Suprapubic skin (tissue), 4 donors: ENCODE data around the gene ZC3H8. TPM values are rescaled to one million over a fixed set of nuclear protein-coding genes. Genes with fewer than 3 reads are reported as not detected.

Experiments
- DNase-seq, 2 donors: peaks; one replicate each; pipeline ENCODE4 v3.0.0-alpha.2; 2019; ENCODE audit warnings: low spot score in 2 of 2
- H3K27ac ChIP-seq: fragments of 200-600 bp; sonication (generic); one replicate; pipeline ENCODE4 v1.5.1; 2019
- H3K27me3 ChIP-seq: fragments of 200-600 bp; sonication (generic); one replicate; pipeline ENCODE4 v1.5.1; 2019
- H3K36me3 ChIP-seq: fragments of 200-600 bp; sonication (generic); one replicate; pipeline ENCODE4 v1.5.1; 2019
- H3K4me1 ChIP-seq: fragments of 200-600 bp; sonication (generic); one replicate; pipeline ENCODE4 v1.5.1; 2019
- H3K4me3 ChIP-seq: fragments of 200-600 bp; sonication (generic); one replicate; pipeline ENCODE4 v1.5.1; 2019; ENCODE audit warnings: mild to moderate bottlenecking
- H3K9me3 ChIP-seq: fragments of 200-600 bp; sonication (generic); one replicate; pipeline ENCODE4 v1.5.1; 2019
- EP300 ChIP-seq: sonication (generic); formaldehyde crosslinking; IDR thresholded peaks from one replicate; pipeline ENCODE4 v1.6.1; 2017; ENCODE audit warnings: antibody characterized with exemption
- POLR2A ChIP-seq, 2 donors: fragments of 450-650 bp; IDR thresholded peaks; one replicate each; pipeline ENCODE4 v1.6.1; 2017; ENCODE audit warnings: antibody characterized with exemption in 2 of 2, mild to moderate bottlenecking in 2 of 2, moderate library complexity in 2 of 2
- POLR2AphosphoS5 ChIP-seq, 3 donors: sonication (generic); formaldehyde crosslinking; IDR thresholded peaks; one replicate each; pipeline ENCODE4 v1.6.1; 2017; ENCODE audit warnings: antibody characterized with exemption in 3 of 3
- WGBS: methylation state at CpG from one replicate; pipeline ENCODE4 v1.1.5; 2018; 5-methylcytosine and 5-hydroxymethylcytosine counted together
- total RNA-seq, 4 donors: library from RNA; depleted of rRNA; stranded (reverse); fragments of >200 nt; gene quantifications; one replicate each; pipeline ENCODE4 v1.1.0, GENCODE V29; 2016
- TF ChIP-seq, protein P1 (sequence below), 2 donors: fragments of 200-600 bp in 1 of 2; fragments of 450-650 bp in 1 of 2; sonication (generic) in 1 of 2; IDR thresholded peaks; one replicate each; pipeline ENCODE4 v1.5.1; 2016 to 2019; ENCODE audit warnings: antibody characterized with exemption in 2 of 2, mild to moderate bottlenecking in 1 of 2, moderate library complexity in 1 of 2

ZC3H8 gene
- total RNA-seq, 4 donors from 2014 or later: 10.1 to 65.9 (median 35.2) TPM

DNA sequence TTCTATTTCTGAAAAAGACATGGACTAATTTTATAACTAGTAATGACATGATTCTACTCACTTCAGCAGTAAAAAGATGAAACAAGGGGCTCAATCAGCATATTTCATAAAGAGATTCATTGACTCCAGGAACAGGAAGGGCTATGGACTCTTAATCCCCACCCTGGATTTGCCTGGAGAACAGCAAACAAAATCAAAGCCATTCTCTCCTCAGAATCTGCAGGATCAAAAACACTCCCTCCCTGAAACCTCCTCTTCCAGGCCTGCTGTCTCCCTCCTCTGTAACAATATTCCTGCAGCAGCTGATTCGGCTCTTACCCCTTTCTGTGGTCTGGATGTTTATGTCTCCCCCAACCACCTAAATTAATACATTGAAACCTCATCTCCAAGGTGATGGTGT is 57.0 kb downstream of the ZC3H8 start:
- H3K27ac ChIP-seq: no peak overlapping the region
- no peak for DNase-seq
- no peak overlapping the region for H3K4me3 ChIP-seq
- H3K36me3 ChIP-seq: no peaks in the 10 kb centered on the region
- H3K4me1 ChIP-seq: no peaks in the 10 kb centered on the region
- 85% methylated on average over 1 of the region's 1 CpG for WGBS
- TF ChIP-seq POLR2AphosphoS5 (IDR thresholded peaks at IDR 0.05): no peak
- TF ChIP-seq POLR2A (IDR thresholded peaks at IDR 0.05): no peak
- no peak for TF ChIP-seq EP300
- TF ChIP-seq, protein P1, sequence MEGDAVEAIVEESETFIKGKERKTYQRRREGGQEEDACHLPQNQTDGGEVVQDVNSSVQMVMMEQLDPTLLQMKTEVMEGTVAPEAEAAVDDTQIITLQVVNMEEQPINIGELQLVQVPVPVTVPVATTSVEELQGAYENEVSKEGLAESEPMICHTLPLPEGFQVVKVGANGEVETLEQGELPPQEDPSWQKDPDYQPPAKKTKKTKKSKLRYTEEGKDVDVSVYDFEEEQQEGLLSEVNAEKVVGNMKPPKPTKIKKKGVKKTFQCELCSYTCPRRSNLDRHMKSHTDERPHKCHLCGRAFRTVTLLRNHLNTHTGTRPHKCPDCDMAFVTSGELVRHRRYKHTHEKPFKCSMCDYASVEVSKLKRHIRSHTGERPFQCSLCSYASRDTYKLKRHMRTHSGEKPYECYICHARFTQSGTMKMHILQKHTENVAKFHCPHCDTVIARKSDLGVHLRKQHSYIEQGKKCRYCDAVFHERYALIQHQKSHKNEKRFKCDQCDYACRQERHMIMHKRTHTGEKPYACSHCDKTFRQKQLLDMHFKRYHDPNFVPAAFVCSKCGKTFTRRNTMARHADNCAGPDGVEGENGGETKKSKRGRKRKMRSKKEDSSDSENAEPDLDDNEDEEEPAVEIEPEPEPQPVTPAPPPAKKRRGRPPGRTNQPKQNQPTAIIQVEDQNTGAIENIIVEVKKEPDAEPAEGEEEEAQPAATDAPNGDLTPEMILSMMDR (IDR thresholded peaks at IDR 0.05): no peak
- H3K9me3 ChIP-seq: no peaks in the 10 kb centered on the region
- no peaks in the 10 kb centered on the region for H3K27me3 ChIP-seq

DNA sequence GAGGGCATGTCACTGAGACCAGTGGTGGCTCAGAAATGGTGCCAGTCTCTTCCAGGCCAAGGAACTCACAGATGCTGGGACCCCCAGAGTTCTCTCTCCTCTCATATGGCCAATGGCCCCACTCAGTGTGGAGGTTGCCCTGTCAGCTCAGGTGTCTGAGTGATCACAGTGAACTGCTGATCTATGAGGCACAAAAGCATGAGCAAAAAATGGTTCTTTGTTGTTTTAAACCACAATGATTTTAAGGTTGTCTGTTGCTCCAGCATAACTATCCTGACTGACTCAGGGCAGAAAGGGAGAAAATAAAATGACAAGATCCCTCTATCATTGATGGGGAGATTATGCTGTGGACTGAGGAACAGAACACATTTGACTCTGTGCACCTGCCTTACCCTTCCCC is 58.9 kb downstream of the ZC3H8 start:
- H3K27me3 ChIP-seq: no peaks in the 10 kb centered on the region
- no peak for TF ChIP-seq POLR2A (IDR thresholded peaks at IDR 0.05)
- no peak for TF ChIP-seq EP300
- TF ChIP-seq, protein P1 (IDR thresholded peaks at IDR 0.05): no peak
- TF ChIP-seq POLR2AphosphoS5 (IDR thresholded peaks at IDR 0.05): no peak
- no peak overlapping the region for H3K27ac ChIP-seq
- no peaks in the 10 kb centered on the region for H3K36me3 ChIP-seq
- DNase-seq: no peak
- no peaks in the 10 kb centered on the region for H3K4me1 ChIP-seq
- no peaks in the 10 kb centered on the region for H3K9me3 ChIP-seq
- no peak overlapping the region for H3K4me3 ChIP-seq

DNA sequence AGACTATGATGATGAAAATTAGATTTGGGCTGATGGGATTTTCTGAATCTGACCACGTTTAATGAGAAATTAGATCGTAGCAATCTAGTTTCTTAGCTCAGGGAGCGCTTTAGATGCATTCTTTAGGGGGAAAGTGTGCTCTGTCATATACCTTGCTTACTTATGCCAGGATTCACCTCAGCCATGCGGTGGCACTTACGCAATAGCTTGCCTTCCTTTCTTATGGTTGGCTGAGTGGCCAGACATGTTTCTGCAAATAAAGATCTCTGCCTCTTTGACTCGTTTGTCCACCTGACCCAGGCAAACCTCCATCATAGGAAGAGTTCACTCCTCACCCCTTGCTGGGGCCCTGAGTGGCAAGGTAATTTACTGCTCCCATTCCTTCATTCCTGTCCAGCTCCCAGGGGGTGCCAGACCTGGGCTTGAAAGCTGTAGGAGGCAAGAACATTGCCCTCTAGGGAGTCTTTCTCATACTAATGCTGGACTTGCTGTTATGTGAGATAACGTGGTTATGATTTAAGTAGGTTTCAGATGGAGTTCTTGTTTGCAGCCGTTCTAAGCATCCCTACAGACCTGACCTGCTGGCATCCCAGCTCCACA is 59.6 kb downstream of the ZC3H8 start:
- no peak overlapping the region for H3K4me3 ChIP-seq
- no peaks in the 10 kb centered on the region for H3K27me3 ChIP-seq
- H3K9me3 ChIP-seq: no peaks in the 10 kb centered on the region
- no peak for TF ChIP-seq EP300
- TF ChIP-seq POLR2A (IDR thresholded peaks at IDR 0.05): no peak
- no peak for TF ChIP-seq POLR2AphosphoS5 (IDR thresholded peaks at IDR 0.05)
- TF ChIP-seq, protein P1 (IDR thresholded peaks at IDR 0.05): no peak
- no peaks in the 10 kb centered on the region for H3K4me1 ChIP-seq
- WGBS: 84% methylated on average over 8 of the region's 8 CpGs
- no peak overlapping the region for H3K27ac ChIP-seq
- no peak for DNase-seq
- no peaks in the 10 kb centered on the region for H3K36me3 ChIP-seq

DNA sequence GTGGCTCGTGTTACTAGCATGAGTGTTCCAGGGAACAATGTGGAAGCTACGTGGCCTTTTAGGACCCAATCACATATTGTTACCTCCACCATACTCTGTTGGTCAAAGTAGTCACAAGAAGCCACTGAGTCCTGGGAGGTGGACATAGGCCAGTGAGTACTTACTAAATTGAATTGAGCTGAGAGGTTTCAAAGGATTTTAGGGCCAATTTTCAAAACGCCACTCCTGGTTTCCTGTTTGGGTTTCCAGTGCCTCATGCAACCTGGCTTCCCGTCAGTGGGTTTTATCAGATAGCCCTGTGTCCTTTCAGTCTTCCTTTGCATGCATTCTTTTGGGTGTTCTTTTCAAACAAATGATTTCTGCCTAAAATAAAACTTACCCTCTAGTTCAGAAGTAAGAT is 60.4 kb downstream of the ZC3H8 start:
- Histone ChIP-seq H3K27ac (no peak overlapping the region), H3K36me3 (no peaks in the 10 kb centered on the region), H3K4me3 (no peak overlapping the region), H3K9me3 (no peaks in the 10 kb centered on the region), H3K4me1 (no peaks in the 10 kb centered on the region), H3K27me3 (no peaks in the 10 kb centered on the region)
- DNase-seq: no peak
- TF ChIP-seq POLR2A (IDR thresholded peaks at IDR 0.05) (no peak), EP300 (no peak), POLR2AphosphoS5 (IDR thresholded peaks at IDR 0.05) (no peak)
- TF ChIP-seq, protein P1 (IDR thresholded peaks at IDR 0.05): no peak
- WGBS: 74% methylated on average over 4 of the region's 4 CpGs

DNA sequence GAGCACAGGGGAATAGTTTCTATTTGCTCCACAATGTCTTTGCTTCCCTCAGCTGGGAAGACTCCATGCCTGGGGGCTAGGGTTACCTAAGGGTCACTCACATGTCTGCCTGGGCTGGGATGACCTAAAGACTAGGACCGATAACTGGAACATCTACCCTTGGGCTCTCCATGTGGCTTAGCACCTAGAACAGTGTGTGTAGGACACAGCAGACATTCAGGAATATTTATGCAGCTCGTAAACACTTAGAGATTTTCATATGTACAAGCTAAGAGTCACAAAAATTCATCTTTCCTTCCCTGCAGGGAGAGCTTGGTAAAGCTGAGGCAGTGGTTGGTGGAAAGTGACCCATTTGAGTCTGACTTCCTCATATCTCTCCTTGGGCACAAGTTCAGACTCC is 60.8 kb downstream of the ZC3H8 start:
- WGBS: 100% methylated on average over 2 of the region's 2 CpGs
- H3K27me3 ChIP-seq: no peaks in the 10 kb centered on the region
- no peak overlapping the region for H3K27ac ChIP-seq
- TF ChIP-seq, protein P1 (IDR thresholded peaks at IDR 0.05): no peak
- no peak for TF ChIP-seq POLR2A (IDR thresholded peaks at IDR 0.05)
- no peak for TF ChIP-seq EP300
- no peak for TF ChIP-seq POLR2AphosphoS5 (IDR thresholded peaks at IDR 0.05)
- H3K9me3 ChIP-seq: no peaks in the 10 kb centered on the region
- no peaks in the 10 kb centered on the region for H3K4me1 ChIP-seq
- H3K4me3 ChIP-seq: no peak overlapping the region
- H3K36me3 ChIP-seq: no peaks in the 10 kb centered on the region
- DNase-seq: no peak
